Skeletal muscle satellite cell (primary cell): ENCODE data around the gene TSC22D3.
A peak's percentile ranks its signal among the peaks of the same experiment; 100 is the strongest.
"Not testable (repeated sequence)": the region's sequence is repeated elsewhere in the genome, so short reads cannot be mapped to it uniquely, and the experiment has no call there.

Experiments
- H3K27me3 ChIP-seq: 2 replicates; pipeline ENCODE4 v1.7.0; 2013; ENCODE audit warnings: low read length; ENCODE audit not compliant: control insufficient read depth, insufficient read depth
- H3K36me3 ChIP-seq: 2 replicates; pipeline ENCODE4 v1.7.0; 2013; ENCODE audit warnings: mild to moderate bottlenecking, control low read depth, low read length; ENCODE audit not compliant: insufficient read depth
- H3K4me1 ChIP-seq: 2 replicates; pipeline ENCODE4 v1.7.0; 2013; ENCODE audit warnings: low read length; ENCODE audit not compliant: control insufficient read depth, insufficient read depth
- H3K4me2 ChIP-seq: 2 replicates; pipeline ENCODE4 v1.7.0; 2013; ENCODE audit warnings: mild to moderate bottlenecking, low read length
- H3K4me3 ChIP-seq: 2 replicates; pipeline ENCODE4 v1.7.0; 2013; ENCODE audit warnings: low read length
- H3K9ac ChIP-seq: 2 replicates; pipeline ENCODE4 v1.7.0; 2013; ENCODE audit warnings: mild to moderate bottlenecking, low read depth, low read length, moderate library complexity
- H3K9me3 ChIP-seq: replicated peaks from 2 replicates; pipeline ENCODE4 v1.7.0; 2013; ENCODE audit warnings: mild to moderate bottlenecking, control low read depth, low read length

The TSC22D3 gene

DNA sequence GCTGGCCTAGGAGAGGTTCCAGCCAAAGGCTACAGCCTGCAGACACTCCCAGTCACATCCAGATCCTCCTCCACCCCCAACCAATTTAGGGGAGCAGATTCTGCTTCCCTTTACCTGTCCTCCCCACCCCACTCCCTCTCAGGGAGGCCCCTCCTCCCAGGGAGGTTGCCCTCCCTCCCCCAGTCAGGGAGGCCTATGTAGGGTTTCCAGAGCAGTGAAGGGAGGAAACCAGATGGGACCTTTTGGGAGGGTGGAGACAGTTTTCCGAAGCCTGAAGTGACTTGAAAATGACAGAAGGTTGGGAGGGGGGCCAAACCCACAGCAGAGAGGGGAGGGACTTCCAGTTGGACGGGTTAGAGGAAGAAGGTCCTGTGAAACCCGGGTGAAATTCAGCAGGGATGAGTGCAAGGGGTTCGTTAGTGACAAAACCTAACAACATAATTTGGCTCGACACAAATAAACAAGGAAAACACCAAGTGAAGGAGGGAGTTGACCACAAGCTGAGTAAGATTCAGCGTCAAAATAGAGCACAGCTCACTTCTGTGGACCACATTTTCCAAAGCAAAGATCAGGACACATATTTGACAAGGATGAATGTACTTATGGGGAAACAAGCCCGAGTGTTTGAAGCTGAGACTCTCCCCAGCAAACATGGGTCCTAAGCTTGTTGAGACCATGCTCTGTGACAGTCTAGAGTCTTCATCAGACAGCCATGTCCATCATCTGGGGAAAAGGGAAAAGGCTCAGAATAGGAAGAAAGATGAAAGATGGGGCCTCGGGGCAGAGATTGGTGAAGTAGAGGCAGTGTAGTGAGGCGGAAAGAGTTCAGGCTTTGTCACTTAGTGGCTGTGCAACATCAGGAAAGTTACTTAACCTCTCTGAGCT is 100.9 kb downstream of the TSC22D3 start:
- H3K4me1 ChIP-seq, result peaks cover 49% of the 10 kb centered on the region
- H3K9ac ChIP-seq, result peak overlapping the region; percentile 99
- peak overlapping the region; percentile 82 for H3K4me3 ChIP-seq

DNA sequence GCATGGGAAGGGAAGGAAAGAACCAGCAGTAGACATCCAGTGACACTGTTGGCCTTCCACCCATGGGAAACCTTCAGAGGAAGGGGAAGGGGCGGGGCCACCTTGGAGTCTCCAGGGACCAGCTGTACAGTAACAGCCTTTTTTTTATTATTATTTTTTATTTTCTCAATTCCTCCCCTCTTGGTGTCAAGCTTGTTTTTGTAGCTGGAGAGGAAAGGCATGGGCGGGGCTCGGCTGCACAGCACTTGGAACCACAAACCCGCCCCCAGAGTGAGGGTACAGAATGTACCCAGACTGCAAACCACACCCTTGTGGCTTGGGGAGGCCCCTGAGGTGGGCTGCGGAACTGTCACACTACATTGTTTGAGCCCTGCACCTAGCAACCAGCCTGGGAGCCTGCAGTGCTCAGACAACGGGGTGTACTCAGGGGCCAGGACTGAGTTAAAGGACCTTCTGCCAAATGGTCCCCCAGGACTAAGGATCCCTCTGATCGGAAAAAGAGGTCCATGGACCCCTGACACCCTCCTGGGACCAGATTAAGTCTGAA is 101.6 kb downstream of the TSC22D3 start:
- H3K27me3 ChIP-seq, result no peaks in the 10 kb centered on the region
- H3K9ac ChIP-seq, result peak overlapping the region; percentile 99

More for the DNA sequence above, 100.9 kb downstream of the TSC22D3 start:
- Histone ChIP-seq H3K4me2 (peak overlapping the region; percentile 85), H3K36me3 (no peaks in the 10 kb centered on the region), H3K27me3 (no peaks in the 10 kb centered on the region), H3K9me3 (no peaks in the 10 kb centered on the region)

DNA sequence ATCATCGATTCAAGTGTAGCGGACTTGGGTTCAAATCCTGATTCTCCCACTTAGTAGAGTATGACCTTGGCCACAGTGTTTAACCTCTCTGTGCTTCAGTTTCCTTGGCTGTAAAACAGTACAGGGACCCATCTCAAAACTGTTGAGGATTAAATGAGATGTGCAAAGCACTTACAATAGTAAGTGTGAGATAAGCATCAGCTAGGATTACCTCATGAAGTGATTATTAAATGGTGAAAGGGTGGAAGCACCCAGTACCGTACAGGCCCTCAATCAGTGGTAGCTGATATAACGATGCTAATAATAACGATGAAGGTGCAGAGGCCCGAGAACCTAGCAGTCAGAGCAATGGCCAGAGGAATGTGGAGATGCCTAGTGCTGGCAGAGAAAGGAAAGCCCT is 102.2 kb downstream of the TSC22D3 start:
- Histone ChIP-seq H3K4me2 (peak overlapping the region; percentile 64), H3K9me3 (no peaks in the 10 kb centered on the region), H3K36me3 (no peaks in the 10 kb centered on the region), H3K27me3 (no peaks in the 10 kb centered on the region), H3K4me1 (peaks cover 37% of the 10 kb centered on the region), H3K9ac (peak overlapping the region; percentile 83), H3K4me3 (peak overlapping the region; percentile 3)

More for the DNA sequence above, 101.6 kb downstream of the TSC22D3 start:
- Histone ChIP-seq H3K4me1 (peaks cover 42% of the 10 kb centered on the region), H3K36me3 (no peaks in the 10 kb centered on the region), H3K4me2 (peak overlapping the region; percentile 85), H3K9me3 (no peaks in the 10 kb centered on the region), H3K4me3 (peak overlapping the region; percentile 82)

DNA sequence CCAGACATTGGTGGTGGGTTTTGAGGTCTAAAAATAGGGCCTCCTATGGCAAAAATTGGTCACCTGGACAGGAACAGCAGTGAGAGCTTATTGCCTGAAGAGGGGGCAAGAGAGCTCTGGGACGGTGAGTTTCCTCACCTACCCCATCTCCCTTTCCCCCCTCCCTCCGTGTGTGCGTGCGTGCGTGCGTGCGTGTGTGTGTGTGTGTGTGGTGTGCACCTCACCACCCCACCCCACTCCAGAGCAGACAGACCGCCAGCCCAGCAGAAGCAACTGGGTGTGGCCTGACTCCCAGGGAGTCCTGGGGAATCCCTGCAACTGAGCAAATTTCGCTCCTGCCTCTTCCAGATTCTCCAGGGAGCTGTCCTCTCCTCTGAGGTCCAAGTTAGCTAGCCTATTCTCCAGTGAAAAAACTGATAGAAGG is 102.6 kb downstream of the TSC22D3 start:
- no peaks in the 10 kb centered on the region for H3K9me3 ChIP-seq
- H3K9ac ChIP-seq, result peak overlapping the region; percentile 83
- H3K4me1 ChIP-seq, result peaks cover 32% of the 10 kb centered on the region
- no peaks in the 10 kb centered on the region for H3K36me3 ChIP-seq
- peak overlapping the region; percentile 64 for H3K4me2 ChIP-seq
- no peaks in the 10 kb centered on the region for H3K27me3 ChIP-seq
- peak overlapping the region; percentile 3 for H3K4me3 ChIP-seq

DNA sequence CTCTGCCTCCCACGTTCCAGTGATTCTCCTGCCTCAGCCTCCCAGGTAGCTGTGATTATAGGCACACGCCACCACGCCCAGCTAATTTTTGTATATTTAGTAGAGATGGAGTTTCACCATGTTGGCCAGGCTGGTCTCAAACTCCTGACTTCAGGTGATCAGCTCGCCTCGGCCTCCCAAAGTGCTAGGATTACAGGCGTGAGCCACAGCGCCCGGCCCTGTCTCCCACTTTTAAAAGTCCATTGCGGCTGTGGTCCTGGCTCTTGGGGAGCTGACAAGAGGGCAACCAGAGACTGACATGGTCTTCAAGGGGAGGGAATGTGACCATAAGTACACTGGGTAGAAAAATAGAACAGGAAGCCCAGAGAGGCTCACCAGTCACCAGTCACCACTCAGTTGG is 104.3 kb downstream of the TSC22D3 start:
- not testable (repeated sequence) for H3K9me3 ChIP-seq, H3K9ac ChIP-seq, H3K4me3 ChIP-seq, H3K36me3 ChIP-seq, H3K27me3 ChIP-seq, H3K4me2 ChIP-seq
- H3K4me1 ChIP-seq, result peaks cover 24% of the 10 kb centered on the region

DNA sequence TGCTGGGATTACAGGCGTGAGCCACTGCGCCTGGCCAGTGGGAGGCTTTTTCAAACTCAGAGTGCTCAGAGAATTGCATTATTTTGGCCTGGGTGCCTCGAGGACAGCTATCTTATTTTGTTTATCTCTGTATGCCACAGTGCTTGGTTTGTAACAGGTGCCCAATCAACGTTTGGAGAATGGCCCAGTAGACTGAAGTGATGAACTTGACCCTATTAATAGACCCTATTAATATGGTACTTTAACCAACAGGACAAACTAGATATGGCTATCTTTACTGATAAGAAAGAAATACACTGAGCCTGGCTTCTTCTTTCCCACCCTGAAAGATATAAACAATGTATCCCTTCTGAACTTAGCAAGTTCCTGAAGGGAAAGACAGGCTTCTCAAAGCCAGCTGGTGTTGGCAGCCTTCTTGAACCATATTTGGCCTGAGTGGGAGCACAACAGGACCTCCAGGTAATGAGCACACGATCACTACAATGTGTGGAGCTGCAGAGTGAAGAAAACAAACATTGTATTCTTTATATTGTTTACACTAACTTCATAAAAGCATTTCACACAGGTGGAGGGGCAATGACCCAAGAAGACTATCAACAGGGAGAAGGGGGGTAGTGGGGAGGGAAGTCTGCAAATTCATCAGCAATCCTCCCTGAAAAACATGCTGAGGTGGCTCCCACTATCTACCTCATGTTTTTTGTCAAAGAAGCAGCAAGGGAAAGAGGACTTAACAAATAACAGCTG is 105.5 kb downstream of the TSC22D3 start:
- H3K9ac ChIP-seq, result no peak overlapping the region
- H3K4me3 ChIP-seq, result no peak overlapping the region
- peaks cover 18% of the 10 kb centered on the region for H3K4me1 ChIP-seq
- H3K9me3 ChIP-seq, result no peaks in the 10 kb centered on the region
- no peaks in the 10 kb centered on the region for H3K36me3 ChIP-seq
- no peaks in the 10 kb centered on the region for H3K27me3 ChIP-seq
- no peak overlapping the region for H3K4me2 ChIP-seq

DNA sequence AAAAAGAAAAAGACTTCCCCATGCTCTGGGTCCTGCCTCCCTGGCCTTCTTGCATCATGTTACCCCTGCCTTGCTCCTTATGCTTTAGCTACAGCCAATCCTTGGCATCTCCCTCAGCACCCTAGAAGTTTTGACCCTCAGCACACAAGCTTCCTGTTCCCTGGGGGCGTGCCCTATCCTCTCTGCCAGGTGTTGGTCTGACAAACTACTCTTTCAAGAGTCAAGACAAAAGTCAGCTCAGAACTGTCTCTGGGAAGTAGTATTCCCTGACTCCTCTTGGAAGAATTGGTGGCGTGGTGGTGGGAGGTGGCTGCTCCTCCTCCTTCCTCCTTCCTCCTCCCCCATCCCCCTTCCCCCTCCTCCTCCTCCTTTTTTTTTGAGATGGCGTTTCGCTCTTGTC is 106.3 kb downstream of the TSC22D3 start:
- Histone ChIP-seq H3K27me3 (no peaks in the 10 kb centered on the region), H3K4me2 (no peak overlapping the region), H3K4me3 (no peak overlapping the region), H3K9me3 (no peaks in the 10 kb centered on the region), H3K9ac (no peak overlapping the region), H3K36me3 (peaks cover under 1% of the 10 kb centered on the region), H3K4me1 (peaks cover 10% of the 10 kb centered on the region)

DNA sequence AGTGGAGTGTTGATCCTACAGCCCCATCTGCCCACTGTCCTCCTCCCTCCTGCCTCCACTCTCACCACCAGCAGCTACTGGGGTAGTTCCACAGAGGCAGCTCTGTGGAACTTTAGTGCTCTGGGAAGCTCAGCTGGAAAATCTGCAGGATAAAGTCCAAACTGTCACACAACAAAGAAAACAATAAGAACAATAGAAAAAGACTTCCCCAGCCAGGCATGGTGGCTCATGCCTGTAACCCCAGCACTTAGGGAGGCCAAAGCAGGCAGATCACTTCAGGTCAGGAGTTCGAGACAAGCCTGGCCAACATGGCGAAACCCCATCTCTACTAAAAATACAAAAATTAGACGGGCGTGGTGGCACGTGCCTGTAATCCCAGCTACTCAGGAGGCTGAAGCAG is 106.9 kb downstream of the TSC22D3 start:
- not testable (repeated sequence) for H3K4me1 ChIP-seq, H3K9ac ChIP-seq, H3K27me3 ChIP-seq, H3K4me3 ChIP-seq, H3K9me3 ChIP-seq, H3K4me2 ChIP-seq, H3K36me3 ChIP-seq

DNA sequence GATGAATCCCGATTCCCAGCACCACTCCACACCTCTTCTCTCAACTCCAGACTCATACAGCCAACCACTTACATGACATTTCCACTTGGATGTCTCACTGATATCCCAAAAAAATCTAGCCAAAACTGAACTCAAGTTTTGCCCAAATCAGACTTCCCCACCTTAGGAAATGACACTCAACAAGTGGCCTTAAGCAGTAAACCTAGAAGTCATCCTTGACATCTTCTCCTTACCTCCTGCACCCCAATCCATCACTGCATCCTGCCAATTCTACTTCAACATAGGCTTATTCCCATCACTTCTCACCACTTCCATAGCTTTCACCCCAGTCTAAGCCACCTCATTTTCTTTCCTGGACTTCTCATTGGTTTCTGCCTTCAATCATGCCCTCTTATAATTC is 108.2 kb downstream of the TSC22D3 start:
- no peak overlapping the region for H3K4me2 ChIP-seq
- H3K4me1 ChIP-seq, result no peaks in the 10 kb centered on the region

DNA sequence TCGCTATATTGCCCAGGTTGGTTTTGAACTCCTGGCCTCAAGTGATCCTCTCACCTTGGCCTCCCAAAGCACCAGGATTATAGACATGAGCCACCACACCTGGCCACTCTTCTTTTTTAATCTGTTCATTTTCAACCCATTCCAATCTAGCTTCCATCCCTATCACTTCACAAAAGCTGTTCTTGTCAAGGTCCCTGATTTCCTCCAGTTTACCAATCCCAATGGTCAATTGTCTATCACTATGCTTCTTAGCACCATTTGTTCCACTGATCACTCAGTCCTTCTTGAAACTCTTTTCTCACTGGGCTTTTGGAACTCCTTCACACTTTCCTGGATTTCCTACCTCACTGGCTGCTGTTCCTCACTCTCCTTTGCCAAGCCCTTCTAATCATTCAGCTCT is 108.7 kb downstream of the TSC22D3 start:
- peaks cover 3% of the 10 kb centered on the region for H3K36me3 ChIP-seq
- H3K4me1 ChIP-seq, result no peaks in the 10 kb centered on the region
- H3K9ac ChIP-seq, result no peak overlapping the region
- H3K4me2 ChIP-seq, result no peak overlapping the region
- H3K27me3 ChIP-seq, result no peaks in the 10 kb centered on the region
- no peaks in the 10 kb centered on the region for H3K9me3 ChIP-seq
- no peak overlapping the region for H3K4me3 ChIP-seq

More for the DNA sequence above, 108.2 kb downstream of the TSC22D3 start:
- Histone ChIP-seq H3K27me3 (no peaks in the 10 kb centered on the region), H3K9ac (no peak overlapping the region), H3K36me3 (peaks cover 3% of the 10 kb centered on the region), H3K4me3 (no peak overlapping the region), H3K9me3 (no peaks in the 10 kb centered on the region)
